PC-3 (cell line): ENCODE measurements around the gene SIX1. TPM values are rescaled to one million over a fixed set of nuclear protein-coding genes. Genes with fewer than 3 reads are reported as not detected.

Experiments used
- ATAC-seq: fragments of 200-7000 bp; cut with Tn5 transposase; 2 replicates; pipeline ENCODE4 v1.9.1; 2020; ENCODE audit warnings: mild to moderate bottlenecking, moderate library complexity
- BruUV-seq: library from RNA; stranded (reverse); fragments of 400-500 nt; replicated peaks from 2 replicates; lab custom pipeline; 2021; lab: Mats Ljungman, UMichigan
- CTCF ChIA-PET: fragments of 300-600 bp; sonication (Branson Sonifier 250); formaldehyde crosslinking; loops from one replicate; lab custom pipeline; 2022; ENCODE audit warnings: antibody characterized with exemption; lab: Charles Lee
- POLR2A ChIA-PET: fragments of 300-600 bp; sonication (Branson Sonifier 250); formaldehyde crosslinking; loops from one replicate; lab custom pipeline; 2022; ENCODE audit warnings: antibody characterized with exemption; ENCODE audit not compliant: unreplicated experiment; lab: Charles Lee
- DNase-seq: peaks from one replicate; pipeline ENCODE4 v3.0.0-alpha.2; 2015
- H2AFZ ChIP-seq: fragments of 300-600 bp; sonication (generic); 2 replicates; pipeline ENCODE4 v1.6.0; 2016; ENCODE audit warnings: antibody characterized with exemption, low read length
- H3F3A ChIP-seq: fragments of 300-600 bp; sonication (generic); one replicate; pipeline ENCODE4 v1.6.0; 2017; ENCODE audit warnings: antibody characterized with exemption, low read length, control low read depth, mild to moderate bottlenecking; ENCODE audit not compliant: unreplicated experiment
- H3K27ac ChIP-seq: fragments of 300-600 bp; sonication (generic); 2 replicates; pipeline ENCODE4 v1.5.1; 2016; ENCODE audit warnings: mild to moderate bottlenecking, low read length
- H3K27me3 ChIP-seq: fragments of 300-600 bp; sonication (generic); 2 replicates; pipeline ENCODE4 v1.6.1; 2016; ENCODE audit warnings: low read length, mixed read lengths
- H3K36me3 ChIP-seq: fragments of 300-600 bp; sonication (generic); 2 replicates; pipeline ENCODE4 v1.6.1; 2016; ENCODE audit warnings: low read depth, mixed run types, low read length, mixed read lengths
- H3K4me1 ChIP-seq: fragments of 300-600 bp; sonication (generic); 2 replicates; pipeline ENCODE4 v1.5.1; 2016; ENCODE audit warnings: low read length; ENCODE audit not compliant: insufficient read depth
- H3K4me2 ChIP-seq: fragments of 300-600 bp; sonication (generic); 2 replicates; pipeline ENCODE4 v1.6.0; 2016; ENCODE audit warnings: low read length
- H3K4me3 ChIP-seq: fragments of 300-600 bp; sonication (generic); 2 replicates; pipeline ENCODE4 v1.5.1; 2016; ENCODE audit warnings: mild to moderate bottlenecking, low read length, mixed read lengths
- H3K79me2 ChIP-seq: fragments of 300-600 bp; sonication (generic); 2 replicates; pipeline ENCODE4 v1.6.1; 2017; ENCODE audit warnings: low read length, mixed read lengths
- H3K9ac ChIP-seq: fragments of 300-600 bp; sonication (generic); 2 replicates; pipeline ENCODE4 v1.6.0; 2016; ENCODE audit warnings: mild to moderate bottlenecking, low read length
- H3K9me2 ChIP-seq: fragments of 300-600 bp; sonication (generic); replicated peaks from 2 replicates; pipeline ENCODE4 v1.6.1; 2016; ENCODE audit warnings: mixed run types, low read length, mixed read lengths
- H3K9me3 ChIP-seq: fragments of 300-600 bp; sonication (generic); 2 replicates; pipeline ENCODE4 v1.6.1; 2016; ENCODE audit warnings: low read length, mixed read lengths
- H4K20me1 ChIP-seq: fragments of 300-600 bp; sonication (generic); 2 replicates; pipeline ENCODE4 v1.6.1; 2016; ENCODE audit warnings: low read length, mixed read lengths
- CTCF ChIP-seq: fragments of 300-600 bp; sonication (generic); conservative IDR thresholded peaks from 2 replicates; pipeline ENCODE4 v1.5.1; 2017; ENCODE audit warnings: antibody characterized with exemption, low read depth, mild to moderate bottlenecking, low read length
- EZH2 ChIP-seq: fragments of 300-600 bp; sonication (generic); IDR thresholded peaks from one replicate; pipeline ENCODE4 v1.6.1; 2017; ENCODE audit warnings: antibody characterized with exemption, mild to moderate bottlenecking, low read length; ENCODE audit not compliant: unreplicated experiment
- EZH2phosphoT487 ChIP-seq: fragments of 300-600 bp; sonication (generic); IDR thresholded peaks from 2 replicates; pipeline ENCODE4 v1.6.1; 2018; ENCODE audit warnings: mild to moderate bottlenecking, antibody characterized with exemption, low read length, borderline replicate concordance
- intact Hi-C: fragments of 100-400 bp; cut with micrococcal nuclease; formaldehyde crosslinking; loops from 2 replicates; pipeline ENCODE4 v1.9.0; 2023
- total RNA-seq: library from RNA; depleted of rRNA; stranded (reverse); fragments of >200 nt; gene quantifications from 2 replicates; pipeline ENCODE4 v1.2.3, GENCODE V29; 2014

SIX1 gene
- total RNA-seq, 1 experiment from 2014 or later, result 16.5 TPM

- Histone ChIP-seq H3K4me2 (no peak overlapping the region), H3K4me3 (no peak overlapping the region), H3K79me2 (no peaks in the 10 kb centered on the region), H3K27me3 (no peaks in the 10 kb centered on the region), H2AFZ (no peak overlapping the region), H3K9me2 (no peaks in the 10 kb centered on the region), H3F3A (no peaks in the 10 kb centered on the region), H3K27ac (no peak overlapping the region), H4K20me1 (no peaks in the 10 kb centered on the region), H3K9me3 (no peaks in the 10 kb centered on the region), H3K9ac (no peak overlapping the region), H3K4me1 (peaks cover 10% of the 10 kb centered on the region), H3K36me3 (no peaks in the 10 kb centered on the region)
- TF ChIP-seq EZH2phosphoT487 (no peak), CTCF (no peak), EZH2 (no peak)
- CTCF ChIA-PET, result no interaction called here
- POLR2A ChIA-PET, result no interaction called here
- no TSS peak for BruUV-seq
- DNase-seq (no peak), ATAC-seq (no peak)
- intact Hi-C loops, result no loop called here
Measured at GRCh38 chr14:60622917-60623257, 26.4 kb downstream of the SIX1 start.

- Histone ChIP-seq H4K20me1 (no peaks in the 10 kb centered on the region), H3K27me3 (no peaks in the 10 kb centered on the region), H3F3A (no peaks in the 10 kb centered on the region), H3K4me1 (peaks cover 10% of the 10 kb centered on the region), H3K9ac (no peak overlapping the region), H2AFZ (no peak overlapping the region), H3K27ac (no peak overlapping the region), H3K9me2 (no peaks in the 10 kb centered on the region), H3K36me3 (no peaks in the 10 kb centered on the region), H3K4me2 (no peak overlapping the region), H3K4me3 (no peak overlapping the region), H3K9me3 (no peaks in the 10 kb centered on the region), H3K79me2 (no peaks in the 10 kb centered on the region)
- DNase-seq (no peak), ATAC-seq (no peak)
- ChIA-PET CTCF (no interaction called here), POLR2A (no interaction called here)
- TF ChIP-seq EZH2 (no peak), CTCF (no peak), EZH2phosphoT487 (no peak)
- BruUV-seq, result no TSS peak
- intact Hi-C loops, result no loop called here
Measured at GRCh38 chr14:60622210-60622916, 26.9 kb downstream of the SIX1 start.

- ATAC-seq, result no peak
- peaks cover 15% of the 10 kb centered on the region for H3K4me1 ChIP-seq
- no TSS peak for BruUV-seq
Measured at GRCh38 chr14:60621386-60621785, 27.9 kb downstream of the SIX1 start.

More at GRCh38 chr14:60621386-60621785, 27.9 kb downstream of the SIX1 start:
- Histone ChIP-seq H3K9me3 (no peaks in the 10 kb centered on the region), H2AFZ (no peak overlapping the region), H3K9me2 (no peaks in the 10 kb centered on the region), H4K20me1 (no peaks in the 10 kb centered on the region), H3K36me3 (no peaks in the 10 kb centered on the region), H3K4me3 (no peak overlapping the region), H3K79me2 (no peaks in the 10 kb centered on the region), H3K4me2 (no peak overlapping the region), H3F3A (no peaks in the 10 kb centered on the region), H3K27ac (no peak overlapping the region), H3K9ac (no peak overlapping the region), H3K27me3 (no peaks in the 10 kb centered on the region)
- ChIA-PET POLR2A (no interaction called here), CTCF (interaction anchor here (0.7 kb wide), 1 partner anchor 750 kb away, joined by 3 read pairs; no protein-coding TSS in a partner anchor)
- no peak for TF ChIP-seq EZH2phosphoT487
- TF ChIP-seq EZH2, result no peak
- no peak for TF ChIP-seq CTCF
- no peak for DNase-seq
- intact Hi-C loops, result no loop called here
